ENCODE results near the gene TMEM139. TPM values are rescaled to one million over a fixed set of nuclear protein-coding genes. Genes with fewer than 3 reads are reported as not detected.

The TMEM139 gene
- total RNA-seq, 4 donors from 2014 or later, result 46.4 to 127 (median 52.2) TPM

DNA sequence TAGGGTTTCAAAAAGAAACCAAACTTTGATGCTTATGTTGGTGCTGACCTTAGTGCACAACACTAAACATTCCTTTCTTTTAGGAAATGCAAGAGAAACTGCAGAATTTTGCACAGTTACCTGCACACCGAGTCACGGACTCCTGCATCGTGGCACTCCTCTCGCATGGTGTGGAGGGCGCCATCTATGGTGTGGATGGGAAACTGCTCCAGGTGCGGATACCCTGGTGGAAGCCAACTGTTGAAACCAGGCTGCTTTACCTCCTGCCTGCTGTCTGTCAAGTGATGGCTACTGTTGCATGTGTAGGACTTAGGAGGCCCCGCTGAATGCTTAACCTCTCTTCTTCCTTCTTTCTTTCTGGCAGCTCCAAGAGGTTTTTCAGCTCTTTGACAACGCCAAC lies 15.1 kb downstream of the TMEM139 start:
- in situ Hi-C loops (cut with MboI; ENCODE audit: low pct_ligation_motif_present in 1 of 4, low pct_unique_long_range_greater_than_20kb in 1 of 4, low sequenced_read_pairs in 3 of 4) (loop anchor here in 3 of 4 donors (5.0 to 10.0 kb wide), 2 partner anchors 55 to 58 kb away; no protein-coding TSS in a partner anchor), intact Hi-C loops (cut with DNase I; ENCODE audit: low total_unique reads) (no loop called here)
- Histone ChIP-seq H3K9me3 (no peaks in the 10 kb centered on the region), H3K27ac (no peak overlapping the region), H3K36me3 (peaks cover 0 to 84% (median 29%) of the 10 kb centered on the region in 4 donors), H3K4me1 (peaks cover 0 to 33% (median 4%) of the 10 kb centered on the region in 4 donors), H3K4me3 (no peak overlapping the region), H3K27me3 (no peaks in the 10 kb centered on the region)
- TF ChIP-seq EP300 (IDR thresholded peaks at IDR 0.05; ENCODE audit: low read depth) (no peak), POLR2A (IDR thresholded peaks at IDR 0.05) (no peak), POLR2AphosphoS5 (IDR thresholded peaks at IDR 0.05) (no peak)
- TF ChIP-seq, protein P1, sequence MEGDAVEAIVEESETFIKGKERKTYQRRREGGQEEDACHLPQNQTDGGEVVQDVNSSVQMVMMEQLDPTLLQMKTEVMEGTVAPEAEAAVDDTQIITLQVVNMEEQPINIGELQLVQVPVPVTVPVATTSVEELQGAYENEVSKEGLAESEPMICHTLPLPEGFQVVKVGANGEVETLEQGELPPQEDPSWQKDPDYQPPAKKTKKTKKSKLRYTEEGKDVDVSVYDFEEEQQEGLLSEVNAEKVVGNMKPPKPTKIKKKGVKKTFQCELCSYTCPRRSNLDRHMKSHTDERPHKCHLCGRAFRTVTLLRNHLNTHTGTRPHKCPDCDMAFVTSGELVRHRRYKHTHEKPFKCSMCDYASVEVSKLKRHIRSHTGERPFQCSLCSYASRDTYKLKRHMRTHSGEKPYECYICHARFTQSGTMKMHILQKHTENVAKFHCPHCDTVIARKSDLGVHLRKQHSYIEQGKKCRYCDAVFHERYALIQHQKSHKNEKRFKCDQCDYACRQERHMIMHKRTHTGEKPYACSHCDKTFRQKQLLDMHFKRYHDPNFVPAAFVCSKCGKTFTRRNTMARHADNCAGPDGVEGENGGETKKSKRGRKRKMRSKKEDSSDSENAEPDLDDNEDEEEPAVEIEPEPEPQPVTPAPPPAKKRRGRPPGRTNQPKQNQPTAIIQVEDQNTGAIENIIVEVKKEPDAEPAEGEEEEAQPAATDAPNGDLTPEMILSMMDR (IDR thresholded peaks at IDR 0.05), result peak; percentile 51 to 68 (median 59)
- peak; percentile 65 for DNase-seq
- WGBS, 2 donors (ENCODE audit: low coverage in 1 of 2), result 41 to 60% methylated on average over 3 to 8 of the region's 8 CpGs

DNA sequence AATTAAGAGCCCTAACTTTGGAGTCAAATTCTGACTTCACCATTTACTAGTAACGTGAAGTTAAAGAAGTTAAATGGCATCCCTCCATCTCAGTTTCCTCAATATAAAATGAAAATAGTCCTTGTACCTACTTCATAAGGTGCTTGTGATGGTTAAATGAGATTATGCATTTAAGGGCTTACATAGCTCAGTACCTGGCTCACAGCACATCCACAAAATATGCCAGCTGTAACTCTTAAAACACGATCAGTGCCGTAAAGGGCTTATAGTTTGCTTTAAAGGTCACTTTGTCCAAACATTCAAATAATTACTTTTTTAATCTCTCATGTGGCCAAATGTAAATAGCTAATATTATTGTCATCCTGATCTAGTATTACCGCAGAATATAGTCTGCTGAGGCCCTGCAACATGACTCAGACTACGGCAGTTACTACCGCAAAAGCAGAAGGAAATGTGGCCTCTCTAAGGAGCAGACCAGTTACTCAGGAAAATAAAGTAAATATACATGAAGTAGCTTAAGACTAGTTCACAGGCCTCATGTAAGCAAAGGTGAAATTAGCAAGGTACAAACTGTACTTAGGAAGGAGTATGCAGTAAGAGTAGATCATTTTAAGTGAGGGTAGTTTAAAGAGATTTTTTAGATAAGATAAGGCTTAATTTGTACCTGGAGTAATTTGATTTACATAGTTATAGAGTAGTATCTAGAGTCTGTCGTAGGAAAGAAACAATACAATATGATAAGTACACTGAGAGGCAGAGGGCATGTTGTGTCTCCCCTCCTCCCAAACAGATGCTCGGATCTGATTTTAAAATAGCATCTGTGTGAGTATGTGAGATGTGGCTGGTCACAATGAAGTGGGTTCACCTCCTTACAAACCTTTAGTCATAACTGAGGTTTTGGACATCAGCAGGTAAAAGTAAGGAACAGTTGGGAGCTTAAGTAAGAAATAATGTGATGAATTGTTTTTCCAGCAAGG lies 16.5 kb downstream of the TMEM139 start:
- TF ChIP-seq POLR2AphosphoS5 (IDR thresholded peaks at IDR 0.05), result no peak
- no peak for TF ChIP-seq POLR2A (IDR thresholded peaks at IDR 0.05)
- no peak for TF ChIP-seq EP300 (IDR thresholded peaks at IDR 0.05; ENCODE audit: low read depth)
- TF ChIP-seq, protein P1 (IDR thresholded peaks at IDR 0.05), result no peak
- no peaks in the 10 kb centered on the region for H3K27me3 ChIP-seq
- peaks cover 0 to 77% (median 26%) of the 10 kb centered on the region in 4 donors for H3K36me3 ChIP-seq
- H3K4me3 ChIP-seq, result no peak overlapping the region
- H3K4me1 ChIP-seq, result peaks cover 0 to 25% (median 5%) of the 10 kb centered on the region in 4 donors
- in situ Hi-C loops (cut with MboI; ENCODE audit: low pct_ligation_motif_present in 1 of 4, low pct_unique_long_range_greater_than_20kb in 1 of 4, low sequenced_read_pairs in 3 of 4), result loop anchor here in 3 of 4 donors (5.0 to 10.0 kb wide), 2 partner anchors 56 to 59 kb away; no protein-coding TSS in a partner anchor
- H3K27ac ChIP-seq, result peak overlapping the region in 3 of 4 donors; percentile 1 to 45 (median 14)
- WGBS, 2 donors (ENCODE audit: low coverage in 1 of 2), result 52 to 54% methylated on average over 8 of the region's 8 CpGs
- intact Hi-C loops (cut with DNase I; ENCODE audit: low total_unique reads), result no loop called here
- no peak for DNase-seq
- no peaks in the 10 kb centered on the region for H3K9me3 ChIP-seq

DNA sequence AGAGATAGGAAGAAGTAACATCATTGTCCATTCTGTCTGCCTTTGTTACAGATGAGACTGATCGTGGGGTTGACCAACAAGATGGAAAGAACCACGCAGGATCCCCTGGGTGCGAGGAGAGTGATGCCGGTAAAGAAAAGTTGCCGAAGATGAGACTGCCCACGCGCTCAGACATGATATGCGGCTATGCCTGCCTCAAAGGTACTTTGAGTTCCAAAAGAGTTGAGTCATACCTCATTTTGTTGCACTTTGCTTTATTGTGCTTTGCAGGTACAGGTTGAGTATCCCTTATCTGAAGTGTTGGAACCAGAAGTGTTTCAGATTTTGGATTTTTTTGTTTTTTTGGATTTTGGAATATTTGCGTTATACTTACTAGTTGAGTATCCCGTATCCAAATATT lies 19.0 kb downstream of the TMEM139 start:
- 93 to 100% methylated on average over 2 to 10 of the region's 10 CpGs for WGBS, 2 donors (ENCODE audit: low coverage in 1 of 2)
- peaks cover 0 to 75% (median 27%) of the 10 kb centered on the region in 4 donors for H3K36me3 ChIP-seq

More for the DNA sequence above, 19.0 kb downstream of the TMEM139 start:
- in situ Hi-C loops (cut with MboI; ENCODE audit: low pct_ligation_motif_present in 1 of 4, low pct_unique_long_range_greater_than_20kb in 1 of 4, low sequenced_read_pairs in 3 of 4) (loop anchor here in 3 of 4 donors (5.0 to 10.0 kb wide), 2 partner anchors 59 to 61 kb away; no protein-coding TSS in a partner anchor), intact Hi-C loops (cut with DNase I; ENCODE audit: low total_unique reads) (no loop called here)
- H3K27ac ChIP-seq, result no peak overlapping the region
- no peaks in the 10 kb centered on the region for H3K27me3 ChIP-seq
- H3K4me3 ChIP-seq, result no peak overlapping the region
- no peak for DNase-seq
- no peak for TF ChIP-seq POLR2A (IDR thresholded peaks at IDR 0.05)
- TF ChIP-seq EP300 (IDR thresholded peaks at IDR 0.05; ENCODE audit: low read depth), result no peak
- TF ChIP-seq POLR2AphosphoS5 (IDR thresholded peaks at IDR 0.05), result no peak
- TF ChIP-seq, protein P1 (IDR thresholded peaks at IDR 0.05), result no peak
- H3K4me1 ChIP-seq, result peaks cover 0 to 20% (median 5%) of the 10 kb centered on the region in 4 donors
- no peaks in the 10 kb centered on the region for H3K9me3 ChIP-seq

Measured in transverse colon (tissue), 4 donors.